Measurements from ENCODE around the gene SNAPC3. TPM values are rescaled to one million over a fixed set of nuclear protein-coding genes. Genes with fewer than 3 reads are reported as not detected.
"Not testable (repeated sequence)": the region's sequence is repeated elsewhere in the genome, so short reads cannot be mapped to it uniquely, and the experiment has no call there.

Gene SNAPC3
- total RNA-seq, 3 donors from 2014 or later, result 32.2 to 44.9 (median 44.5) TPM

DNA sequence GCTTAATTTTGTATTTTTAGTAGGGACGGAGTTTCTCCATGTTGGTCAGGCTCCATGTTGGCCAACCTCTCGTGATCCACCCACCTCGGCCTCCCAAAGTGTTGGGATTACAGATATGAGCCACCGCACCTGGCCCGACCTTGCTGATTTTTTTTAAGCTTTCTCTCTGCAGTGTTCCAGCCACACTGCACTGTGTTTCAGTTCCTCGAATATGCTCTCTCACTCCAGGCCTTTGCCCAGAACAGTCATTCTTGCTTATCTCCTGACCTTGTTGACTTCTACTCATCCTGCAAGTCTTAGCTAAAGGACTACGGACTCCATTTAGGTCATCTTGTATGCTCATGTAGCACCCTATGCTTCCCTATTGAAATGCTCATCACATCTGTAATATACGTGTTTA, 3.3 kb downstream of the SNAPC3 start:
- H3K4me1 ChIP-seq (ENCODE audit: low read depth), result peaks cover 35% of the 10 kb centered on the region
- DNase-seq, result no peak
- no peak overlapping the region for H3K4me3 ChIP-seq
- TF ChIP-seq, protein P1, sequence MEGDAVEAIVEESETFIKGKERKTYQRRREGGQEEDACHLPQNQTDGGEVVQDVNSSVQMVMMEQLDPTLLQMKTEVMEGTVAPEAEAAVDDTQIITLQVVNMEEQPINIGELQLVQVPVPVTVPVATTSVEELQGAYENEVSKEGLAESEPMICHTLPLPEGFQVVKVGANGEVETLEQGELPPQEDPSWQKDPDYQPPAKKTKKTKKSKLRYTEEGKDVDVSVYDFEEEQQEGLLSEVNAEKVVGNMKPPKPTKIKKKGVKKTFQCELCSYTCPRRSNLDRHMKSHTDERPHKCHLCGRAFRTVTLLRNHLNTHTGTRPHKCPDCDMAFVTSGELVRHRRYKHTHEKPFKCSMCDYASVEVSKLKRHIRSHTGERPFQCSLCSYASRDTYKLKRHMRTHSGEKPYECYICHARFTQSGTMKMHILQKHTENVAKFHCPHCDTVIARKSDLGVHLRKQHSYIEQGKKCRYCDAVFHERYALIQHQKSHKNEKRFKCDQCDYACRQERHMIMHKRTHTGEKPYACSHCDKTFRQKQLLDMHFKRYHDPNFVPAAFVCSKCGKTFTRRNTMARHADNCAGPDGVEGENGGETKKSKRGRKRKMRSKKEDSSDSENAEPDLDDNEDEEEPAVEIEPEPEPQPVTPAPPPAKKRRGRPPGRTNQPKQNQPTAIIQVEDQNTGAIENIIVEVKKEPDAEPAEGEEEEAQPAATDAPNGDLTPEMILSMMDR (IDR thresholded peaks at IDR 0.05), result no peak
- no peak for ATAC-seq
- H3K9me3 ChIP-seq, result no peaks in the 10 kb centered on the region
- no peaks in the 10 kb centered on the region for H3K36me3 ChIP-seq (ENCODE audit: low read depth)
- intact Hi-C loops (cut with DNase I, micrococcal nuclease), result loop anchor here (10.0 kb wide), 3 partner anchors 121 to 211 kb away; partner anchors contain the start of gene TTC39B (in 1 of the 2)

DNA sequence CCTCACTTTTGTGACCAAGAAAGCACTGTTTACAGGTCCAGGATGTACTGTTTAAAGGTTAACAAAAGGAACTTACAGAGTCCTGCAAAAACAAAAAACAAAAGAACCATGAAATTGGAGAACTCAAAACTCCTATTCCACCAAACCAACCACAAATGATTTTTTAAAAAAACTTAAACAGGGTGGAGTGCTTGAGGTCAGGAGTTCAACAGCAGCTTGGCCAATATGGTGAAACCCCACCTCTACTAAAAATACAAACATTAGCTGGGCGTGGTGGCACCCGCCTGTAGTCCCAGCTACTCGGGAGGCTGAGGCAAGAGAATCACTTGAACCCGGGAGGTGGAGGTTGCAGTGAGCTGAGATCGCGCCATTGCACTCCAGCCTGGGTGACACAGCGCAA, 5.0 kb downstream of the SNAPC3 start:
- H3K4me1 ChIP-seq (ENCODE audit: low read depth), result peaks cover 42% of the 10 kb centered on the region

DNA sequence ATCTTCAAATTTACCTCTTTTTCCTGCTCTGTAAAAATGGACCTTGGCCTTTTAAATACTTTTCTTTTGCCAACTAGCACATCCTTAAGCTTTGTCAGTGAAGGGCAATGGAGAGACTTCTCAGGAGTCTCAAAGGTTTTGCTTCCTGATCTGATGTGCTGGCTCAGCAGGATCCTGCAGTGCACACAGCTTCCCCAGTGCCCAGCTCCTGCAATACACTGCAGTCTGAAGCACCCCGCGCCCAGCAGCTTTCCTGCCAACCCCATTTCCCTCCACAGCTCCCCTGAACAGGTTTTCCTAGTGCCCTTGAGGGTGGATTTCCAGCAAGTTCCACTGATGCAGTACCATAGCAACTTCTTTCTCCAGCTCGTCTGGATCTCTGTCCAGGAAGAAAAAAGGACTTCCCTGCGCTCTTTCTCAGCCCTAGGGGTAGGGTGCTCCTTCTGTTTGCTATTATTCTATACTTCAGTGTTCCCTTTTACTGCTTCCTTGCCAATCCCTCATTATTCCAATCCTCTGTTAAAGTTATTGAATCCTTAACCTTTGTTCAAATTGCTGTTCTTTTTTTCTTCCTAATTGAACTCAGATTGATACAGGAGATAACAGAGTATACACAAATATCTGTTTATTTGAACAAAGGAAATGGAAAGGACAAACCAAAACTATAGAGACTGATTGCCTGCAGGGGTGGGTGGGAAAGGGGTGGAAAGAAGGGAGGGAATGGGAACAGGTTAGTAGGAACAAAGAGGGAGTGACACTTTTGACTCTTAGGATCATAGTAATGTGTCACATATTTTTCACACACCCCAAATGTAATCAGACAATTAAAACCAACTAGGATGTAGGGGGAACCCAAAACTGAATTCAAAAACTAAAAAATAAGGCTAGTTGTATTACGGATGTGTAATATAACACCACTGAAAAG, 8.5 kb downstream of the SNAPC3 start:
- H3K4me3 ChIP-seq, result no peak overlapping the region
- H3K36me3 ChIP-seq (ENCODE audit: low read depth), result no peaks in the 10 kb centered on the region
- TF ChIP-seq, protein P1 (IDR thresholded peaks at IDR 0.05), result no peak
- H3K9me3 ChIP-seq, result no peaks in the 10 kb centered on the region
- DNase-seq, result peak; percentile 48 to 60 (median 58)
- intact Hi-C loops (cut with DNase I, micrococcal nuclease), result no loop called here
- peak; percentile 90 for ATAC-seq
- H3K4me1 ChIP-seq (ENCODE audit: low read depth), result peaks cover 31% of the 10 kb centered on the region

More for the DNA sequence above, 5.0 kb downstream of the SNAPC3 start:
- H3K4me3 ChIP-seq; H3K36me3 ChIP-seq (ENCODE audit: low read depth); DNase-seq; ATAC-seq; H3K9me3 ChIP-seq: not testable (repeated sequence)
- intact Hi-C loops (cut with DNase I, micrococcal nuclease), result loop anchor here (10.0 kb wide), 3 partner anchors 123 to 213 kb away; partner anchors contain the start of gene TTC39B (in 1 of the 2)

DNA sequence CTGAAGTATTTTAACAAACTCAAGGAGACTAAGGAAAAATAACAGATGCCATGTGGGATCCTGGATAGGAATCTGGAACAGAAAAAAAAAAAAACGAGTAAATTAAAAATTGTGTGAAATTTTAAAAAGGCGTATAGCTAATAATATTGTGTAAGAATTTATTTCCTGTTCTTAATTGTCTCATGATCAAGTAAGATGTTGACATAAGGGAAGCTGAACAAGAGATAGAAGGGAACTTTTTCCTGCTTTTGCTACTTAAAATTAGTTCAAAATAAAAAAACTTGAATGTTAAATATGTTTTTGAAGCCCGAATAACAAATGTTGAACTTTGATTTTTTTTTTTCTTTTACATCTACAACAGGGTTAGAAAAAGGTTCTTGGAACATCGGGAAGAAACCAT, 10.5 kb downstream of the SNAPC3 start:
- Histone ChIP-seq H3K36me3 (ENCODE audit: low read depth) (no peaks in the 10 kb centered on the region), H3K4me1 (ENCODE audit: low read depth) (peaks cover 26% of the 10 kb centered on the region), H3K4me3 (no peak overlapping the region), H3K9me3 (no peaks in the 10 kb centered on the region)
- TF ChIP-seq, protein P1 (IDR thresholded peaks at IDR 0.05), result no peak
- ATAC-seq (no peak), DNase-seq (no peak)
- intact Hi-C loops (cut with DNase I, micrococcal nuclease), result no loop called here

DNA sequence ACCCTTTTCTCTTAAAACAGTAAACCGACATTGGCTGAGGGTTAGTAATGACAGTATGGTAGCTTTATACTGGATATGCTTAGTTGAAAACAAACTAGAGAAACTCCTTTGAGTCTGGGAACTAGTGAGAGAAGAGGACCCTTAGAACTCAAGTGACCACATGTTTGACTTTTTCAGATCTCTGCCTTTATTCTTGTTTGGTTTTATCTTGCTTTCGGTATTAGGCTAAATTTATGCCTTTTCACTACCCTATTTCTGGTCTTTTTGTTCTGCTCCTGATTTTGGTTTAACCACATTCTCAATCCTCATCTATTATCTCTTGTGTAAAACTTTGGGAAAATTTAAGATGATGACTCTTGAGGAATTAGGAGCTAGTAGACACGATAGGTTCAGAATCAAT, 11.0 kb downstream of the SNAPC3 start:
- DNase-seq (no peak), ATAC-seq (no peak)
- Histone ChIP-seq H3K4me3 (no peak overlapping the region), H3K36me3 (ENCODE audit: low read depth) (no peaks in the 10 kb centered on the region), H3K4me1 (ENCODE audit: low read depth) (peaks cover 26% of the 10 kb centered on the region), H3K9me3 (no peaks in the 10 kb centered on the region)
- TF ChIP-seq, protein P1 (IDR thresholded peaks at IDR 0.05), result no peak
- intact Hi-C loops (cut with DNase I, micrococcal nuclease), result no loop called here

DNA sequence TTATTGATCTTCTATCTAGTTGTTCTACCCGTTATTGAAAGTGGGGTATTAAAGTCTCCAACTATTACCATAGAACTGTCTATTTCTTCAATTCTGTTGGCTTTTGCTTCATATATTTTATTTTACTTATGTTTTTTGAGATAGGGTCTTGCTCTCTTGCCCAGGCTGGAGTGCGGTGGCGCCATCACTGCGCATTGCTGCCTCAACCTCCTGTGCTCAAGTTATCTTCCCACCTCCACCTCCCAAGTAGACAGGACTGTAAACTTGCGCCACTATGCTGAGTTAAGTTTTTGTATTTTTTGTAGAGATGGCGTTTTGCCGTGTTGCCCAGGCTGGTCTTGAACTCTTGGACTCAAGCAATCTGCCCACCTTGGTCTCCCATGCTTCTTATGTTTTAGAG, 16.2 kb downstream of the SNAPC3 start:
- H3K36me3 ChIP-seq (ENCODE audit: low read depth), result no peaks in the 10 kb centered on the region
- ATAC-seq (no peak), DNase-seq (no peak)
- TF ChIP-seq, protein P1 (IDR thresholded peaks at IDR 0.05), result no peak
- H3K9me3 ChIP-seq, result no peaks in the 10 kb centered on the region
- no peaks in the 10 kb centered on the region for H3K4me1 ChIP-seq (ENCODE audit: low read depth)
- intact Hi-C loops (cut with DNase I, micrococcal nuclease), result no loop called here
- H3K4me3 ChIP-seq, result no peak overlapping the region

DNA sequence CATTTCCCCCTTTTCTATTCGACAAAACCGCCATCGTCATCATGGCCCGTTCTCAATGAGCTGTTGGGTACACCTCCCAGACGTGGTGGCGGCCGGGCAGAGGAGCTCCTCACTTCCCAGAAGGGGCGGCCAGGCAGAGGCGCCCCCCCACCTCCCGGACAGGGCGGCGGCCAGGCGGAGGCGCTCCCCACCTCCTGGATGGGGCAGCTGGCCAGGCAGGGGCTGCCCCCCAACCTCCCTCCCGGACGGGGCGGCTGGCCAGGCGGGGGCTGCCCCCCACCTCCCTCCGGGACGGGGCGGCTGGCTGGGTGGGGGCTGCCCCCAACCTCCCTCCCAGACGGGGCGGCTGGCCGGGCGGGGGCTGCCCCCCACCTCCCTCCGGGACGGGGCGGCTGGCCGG, 19.2 kb downstream of the SNAPC3 start:
- H3K4me3 ChIP-seq; H3K36me3 ChIP-seq (ENCODE audit: low read depth); DNase-seq; H3K9me3 ChIP-seq; ATAC-seq; intact Hi-C loops (cut with DNase I, micrococcal nuclease); H3K4me1 ChIP-seq (ENCODE audit: low read depth): not testable (repeated sequence)

DNA sequence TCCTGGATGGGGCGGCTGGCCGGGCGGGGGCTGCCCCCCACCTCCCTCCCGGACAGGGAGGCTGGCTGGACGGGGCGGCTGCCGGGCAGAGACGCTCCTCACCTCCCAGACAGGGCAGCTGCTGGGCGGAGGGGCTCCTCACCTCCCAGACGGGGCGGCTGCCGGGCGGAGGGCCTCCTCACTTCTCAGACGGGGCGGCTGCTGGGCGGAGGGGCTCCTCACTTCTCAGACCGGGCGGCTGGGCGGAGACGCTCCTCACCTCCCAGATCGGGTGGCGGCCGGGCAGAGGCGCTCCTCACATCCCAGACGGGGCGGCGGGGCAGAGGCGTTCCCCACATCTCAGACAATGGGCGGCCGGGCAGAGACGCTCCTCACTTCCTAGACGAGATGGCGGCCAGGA, 19.6 kb downstream of the SNAPC3 start:
- DNase-seq; H3K4me1 ChIP-seq (ENCODE audit: low read depth); H3K9me3 ChIP-seq; intact Hi-C loops (cut with DNase I, micrococcal nuclease); ATAC-seq; H3K4me3 ChIP-seq: not testable (repeated sequence)
- peaks cover 14% of the 10 kb centered on the region for H3K36me3 ChIP-seq (ENCODE audit: low read depth)
